IPS DF 4.7 (cell line): ENCODE results near the gene OR4A16.

Experiments
- DNase-seq: peaks from one replicate; pipeline ENCODE4 v3.0.0-alpha.2; 2013; ENCODE audit warnings: low spot score; ENCODE audit errors: extremely low read depth

OR4A16 gene, protein sequence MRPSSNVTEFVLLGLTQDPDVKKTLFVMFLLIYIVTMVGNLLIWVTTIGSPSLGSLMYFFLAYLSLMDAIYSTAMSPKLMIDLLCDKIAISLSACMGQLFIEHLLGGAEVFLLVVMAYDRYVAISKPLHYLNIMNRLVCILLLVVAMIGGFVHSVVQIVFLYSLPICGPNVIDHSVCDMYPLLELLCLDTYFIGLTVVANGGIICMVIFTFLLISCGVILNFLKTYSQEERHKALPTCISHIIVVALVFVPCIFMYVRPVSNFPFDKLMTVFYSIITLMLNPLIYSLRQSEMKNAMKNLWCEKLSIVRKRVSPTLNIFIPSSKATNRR

DNA sequence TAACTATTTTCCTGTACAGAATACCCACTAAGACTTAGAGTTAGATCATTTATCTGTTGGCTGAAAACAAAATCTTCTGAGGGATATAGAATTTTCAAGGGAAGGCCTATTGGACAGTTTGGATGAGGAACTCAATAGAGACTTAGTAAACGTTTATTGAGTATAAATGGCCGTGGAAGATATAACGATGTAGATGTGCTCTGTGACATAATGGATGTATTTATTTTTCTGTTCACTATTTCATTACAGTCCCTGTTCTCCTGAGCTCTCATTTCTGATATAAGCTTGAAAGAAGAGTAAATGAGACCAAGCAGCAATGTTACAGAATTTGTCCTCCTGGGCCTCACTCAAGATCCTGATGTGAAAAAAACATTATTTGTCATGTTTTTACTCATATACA lies at the start of gene OR4A16:
OR4A16 (plus strand) TSS at position 301 of the 400 bp plus-strand sequence; CDS start at position 301, 0 bp downstream.
- DNase-seq = no peak

DNA sequence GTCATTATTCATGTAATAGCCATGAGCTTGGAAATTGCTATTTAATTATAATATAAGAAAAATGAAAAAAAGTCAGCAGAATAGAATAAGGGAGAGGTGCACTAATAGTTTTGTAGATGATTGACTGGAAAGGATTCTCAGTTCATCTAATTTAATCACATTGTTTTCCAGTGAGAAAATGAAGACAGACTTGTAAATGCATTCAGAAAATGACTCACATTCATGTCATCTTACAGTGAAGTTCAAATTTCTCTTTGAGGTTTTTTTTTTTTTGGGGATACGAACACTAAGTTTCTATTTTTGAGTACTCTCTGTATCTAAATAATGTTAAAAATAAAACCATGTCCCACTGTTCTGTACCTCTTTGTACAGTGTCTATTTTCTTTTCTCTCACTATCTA lies 18.5 kb upstream of the OR4A16 start:
- no peak for DNase-seq

DNA sequence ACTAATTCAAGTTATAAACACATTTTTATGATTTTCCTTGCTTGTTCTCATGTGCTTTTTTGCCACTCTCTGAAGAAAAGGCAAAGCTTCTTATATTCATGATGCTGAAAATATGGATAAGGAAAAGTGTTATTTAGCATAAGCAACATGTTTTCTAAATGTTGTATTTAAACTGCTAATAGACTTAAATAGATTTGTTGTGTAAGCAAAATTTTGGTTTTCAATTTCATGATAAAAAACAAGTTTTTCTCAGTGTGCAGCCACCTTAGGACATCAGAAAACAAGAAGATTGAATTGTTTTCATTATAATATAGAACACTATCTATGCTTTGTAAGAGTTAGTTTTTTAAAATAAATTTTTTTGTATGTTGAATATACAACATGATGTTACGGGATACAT lies 2.3 kb downstream of the OR4A16 start:
- DNase-seq = no peak

DNA sequence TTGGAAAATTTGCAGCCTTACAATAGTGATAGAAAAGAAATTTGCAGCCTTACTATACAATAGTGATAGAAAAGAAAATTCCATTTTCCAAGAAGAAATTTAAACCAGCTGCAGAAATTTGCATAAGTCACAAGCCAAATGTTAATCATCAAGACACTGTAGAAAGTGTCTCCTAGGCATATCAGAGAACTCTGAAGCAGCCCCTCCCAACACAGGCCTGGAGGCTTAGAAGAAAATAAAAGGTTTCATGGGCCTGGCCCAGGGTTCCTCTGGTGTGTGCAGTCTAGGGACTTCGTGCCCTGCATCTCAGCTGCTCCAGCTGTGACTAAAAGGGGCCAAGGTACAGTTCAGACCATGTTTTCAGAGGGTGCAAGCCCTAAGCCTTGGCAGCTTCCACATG lies 6.0 kb downstream of the OR4A16 start:
- DNase-seq = no peak

DNA sequence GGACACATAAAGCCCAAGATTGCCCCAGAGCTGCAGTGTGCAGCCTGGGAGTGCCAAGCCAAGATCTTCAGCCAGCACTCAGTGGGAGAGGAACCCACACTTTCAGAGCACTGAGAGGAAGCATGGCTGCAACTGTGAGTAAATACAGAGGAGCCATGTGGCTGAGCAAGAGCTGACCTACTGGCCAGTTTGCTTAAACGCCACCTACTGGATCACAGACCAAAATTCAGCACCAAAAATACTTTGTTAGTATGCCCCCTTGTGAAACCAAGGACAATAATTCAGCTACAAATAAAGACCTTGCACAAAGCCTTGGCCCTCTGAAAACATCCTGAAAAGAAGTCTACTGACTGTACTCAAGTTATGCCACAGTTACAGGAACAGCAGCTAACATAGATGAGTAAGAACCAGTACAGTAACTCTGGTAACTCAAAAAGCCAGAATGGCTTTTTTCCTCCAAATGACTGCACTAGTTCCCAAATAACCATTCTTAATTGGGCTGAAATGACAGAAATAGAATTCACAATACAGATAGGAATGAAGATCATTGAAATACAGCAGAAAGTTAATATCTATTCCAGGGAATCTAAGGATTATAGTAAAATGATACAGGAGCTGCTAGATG lies 14.7 kb downstream of the OR4A16 start:
- DNase-seq = no peak

DNA sequence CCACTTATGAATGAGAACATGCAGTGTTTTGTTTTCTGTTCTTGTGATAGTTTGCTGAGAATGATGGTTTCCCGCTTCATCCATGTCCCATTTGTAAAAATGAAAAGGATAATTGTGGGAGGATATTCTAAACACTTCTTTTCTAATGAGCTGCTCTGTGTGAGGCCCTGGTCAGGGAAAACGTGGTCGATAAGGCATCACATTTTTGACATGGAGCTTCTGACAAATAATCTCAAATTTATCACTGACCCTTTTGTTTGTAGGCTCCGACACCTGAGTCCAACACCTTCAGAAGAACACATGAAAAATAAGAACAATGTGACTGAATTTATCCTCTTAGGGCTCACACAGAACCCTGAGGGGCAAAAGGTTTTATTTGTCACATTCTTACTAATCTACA lies 24.7 kb downstream of the OR4A16 start, which contains the start of gene OR4A15:
OR4A15 (plus strand) TSS at position 301 of the 400 bp plus-strand sequence; CDS start at position 301, 0 bp downstream.
- no peak for DNase-seq
